Measurements from ENCODE around the gene RHEBL1. TPM values are rescaled to one million over a fixed set of nuclear protein-coding genes. Genes with fewer than 3 reads are reported as not detected.

RHEBL1 gene
- total RNA-seq, 2 donors from 2014 or later = 20.6 to 28.3 TPM

DNA sequence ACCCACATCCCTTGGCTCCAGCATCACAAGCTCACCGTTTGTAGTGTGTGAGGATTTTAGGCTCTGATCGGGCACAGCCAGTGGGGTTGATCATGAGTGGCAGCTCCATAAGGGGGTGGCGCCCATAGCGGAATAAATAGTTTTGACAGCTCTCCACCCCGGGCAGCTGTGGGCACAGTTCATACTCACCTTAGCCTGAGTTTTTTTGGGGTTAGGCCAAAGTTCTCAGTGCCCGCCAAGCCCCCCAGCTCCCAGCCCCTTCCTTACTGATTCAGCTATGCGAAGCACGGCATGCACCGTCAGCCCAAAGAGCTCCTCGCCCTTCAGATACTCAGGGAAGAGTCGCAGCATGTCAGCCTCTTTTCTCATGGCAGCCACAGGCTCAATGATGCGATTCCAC is 45.2 kb downstream of the RHEBL1 start:
- Mint-ChIP-seq H3K27me3 (ENCODE audit: low read depth) (no peaks in the 10 kb centered on the region), H3K9me3 (no peaks in the 10 kb centered on the region), H3K27ac (peak overlapping the region; percentile 56), H3K4me1 (ENCODE audit: low read depth) (peaks cover 6% of the 10 kb centered on the region), H3K4me3 (no peak overlapping the region), H3K36me3 (ENCODE audit: insufficient read depth in 2 of 2) (peaks cover 4 to 11% of the 10 kb centered on the region in 2 donors)
- ATAC-seq (replicated peaks in 1 of 2) = no peak
- no peak for DNase-seq

DNA sequence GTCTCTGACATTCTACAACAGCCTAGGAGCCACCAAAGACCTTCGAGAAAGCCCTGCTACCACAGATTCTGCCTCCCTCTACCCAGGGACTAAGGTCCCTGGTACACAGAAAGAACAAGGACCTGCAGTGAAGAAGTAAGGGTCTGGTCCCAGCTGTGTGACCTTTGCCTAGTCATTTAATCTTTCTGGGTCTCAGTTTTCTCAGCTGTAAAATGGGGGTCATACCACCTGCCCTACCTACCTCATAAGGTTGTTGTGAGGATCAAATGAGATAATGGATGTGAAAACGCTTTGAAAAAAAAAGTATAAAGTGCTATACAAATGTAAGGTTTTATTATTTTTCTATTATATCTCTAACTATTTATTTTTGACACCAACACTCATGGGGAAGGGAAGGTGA is 46.0 kb downstream of the RHEBL1 start:
- H3K36me3 Mint-ChIP-seq (ENCODE audit: insufficient read depth in 2 of 2) = peaks cover 4 to 11% of the 10 kb centered on the region in 2 donors
- H3K4me3 Mint-ChIP-seq = no peak overlapping the region
- no peaks in the 10 kb centered on the region for H3K27me3 Mint-ChIP-seq (ENCODE audit: low read depth)
- no peak overlapping the region for H3K27ac Mint-ChIP-seq
- peaks cover 13% of the 10 kb centered on the region for H3K4me1 Mint-ChIP-seq (ENCODE audit: low read depth)
- H3K9me3 Mint-ChIP-seq = no peaks in the 10 kb centered on the region
- DNase-seq (no peak), ATAC-seq (replicated peaks in 1 of 2) (no peak)

DNA sequence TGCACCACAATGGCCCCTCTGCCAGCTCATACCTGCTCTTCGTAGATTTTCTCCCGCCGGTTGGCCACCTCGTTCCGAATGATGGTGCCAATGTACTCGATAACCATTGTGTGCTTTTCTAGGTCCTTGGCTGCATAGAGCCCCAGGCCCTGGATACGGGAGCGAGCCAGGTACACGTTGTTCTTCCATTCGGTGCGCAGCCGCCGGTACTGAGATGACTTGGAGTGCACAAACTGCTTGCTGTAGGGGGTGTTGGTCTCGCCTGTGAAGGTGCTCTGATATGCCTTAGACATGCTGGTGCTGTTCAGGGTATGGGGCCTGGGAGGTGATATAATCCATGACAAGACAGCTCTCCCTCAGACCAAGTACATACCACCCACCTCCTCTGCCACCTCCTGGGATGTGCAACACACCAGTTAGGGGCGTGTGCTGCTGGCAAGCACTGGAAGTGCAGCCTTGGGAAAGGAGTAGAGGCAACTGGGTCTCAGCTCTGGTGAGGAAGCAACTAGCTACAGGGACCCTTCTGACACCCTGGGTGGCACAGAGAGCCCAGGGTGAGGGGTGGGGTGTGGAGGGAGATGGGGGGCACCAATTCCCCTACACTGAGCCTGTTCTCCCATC is 47.1 kb downstream of the RHEBL1 start:
- peaks cover 3 to 5% of the 10 kb centered on the region in 2 donors for H3K36me3 Mint-ChIP-seq (ENCODE audit: insufficient read depth in 2 of 2)
- ATAC-seq (replicated peaks in 1 of 2) = no peak
- H3K27ac Mint-ChIP-seq = no peak overlapping the region

DNA sequence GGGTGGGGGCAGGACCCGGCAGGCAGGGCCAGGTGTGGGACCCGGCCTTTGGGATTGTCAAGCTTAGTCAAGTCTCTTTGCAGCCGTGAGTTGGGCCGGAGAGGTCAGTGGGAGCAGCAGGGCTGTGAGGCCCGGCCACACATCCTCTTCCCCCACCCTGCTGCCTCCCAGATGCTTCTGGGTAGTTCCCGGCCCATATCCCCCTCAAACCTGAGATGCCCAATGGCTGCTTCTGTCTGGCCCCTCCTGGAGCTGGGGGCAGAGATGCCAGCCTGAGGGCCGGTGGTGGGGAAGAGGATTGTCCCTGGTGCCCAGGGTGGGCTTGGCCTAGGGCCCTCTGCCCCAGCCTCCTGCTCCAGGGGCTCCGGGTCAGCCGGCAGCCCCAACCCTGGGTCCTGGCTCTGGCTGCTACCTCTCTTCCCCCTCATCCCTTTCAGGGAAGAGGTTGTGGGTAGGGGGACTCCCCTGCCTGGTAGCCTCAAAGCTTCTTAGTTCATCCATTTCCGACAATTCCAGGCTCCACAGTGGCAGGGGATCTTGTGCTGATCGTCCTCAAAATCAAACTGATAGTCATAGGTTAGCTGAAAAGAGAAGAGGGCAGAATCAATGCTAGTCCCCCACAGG is 48.4 kb downstream of the RHEBL1 start:
- no peak overlapping the region for H3K27ac Mint-ChIP-seq
- no peak for ATAC-seq (replicated peaks in 1 of 2)
- no peaks in the 10 kb centered on the region for H3K27me3 Mint-ChIP-seq (ENCODE audit: low read depth)
- peaks cover 31% of the 10 kb centered on the region for H3K4me1 Mint-ChIP-seq (ENCODE audit: low read depth)
- DNase-seq = no peak
- no peaks in the 10 kb centered on the region for H3K9me3 Mint-ChIP-seq
- H3K4me3 Mint-ChIP-seq = no peak overlapping the region
- peaks cover 6 to 10% of the 10 kb centered on the region in 2 donors for H3K36me3 Mint-ChIP-seq (ENCODE audit: insufficient read depth in 2 of 2)

More for the DNA sequence above, 47.1 kb downstream of the RHEBL1 start:
- no peak for DNase-seq
- no peak overlapping the region for H3K4me3 Mint-ChIP-seq
- no peaks in the 10 kb centered on the region for H3K27me3 Mint-ChIP-seq (ENCODE audit: low read depth)
- H3K9me3 Mint-ChIP-seq = no peaks in the 10 kb centered on the region
- peaks cover 19% of the 10 kb centered on the region for H3K4me1 Mint-ChIP-seq (ENCODE audit: low read depth)

DNA sequence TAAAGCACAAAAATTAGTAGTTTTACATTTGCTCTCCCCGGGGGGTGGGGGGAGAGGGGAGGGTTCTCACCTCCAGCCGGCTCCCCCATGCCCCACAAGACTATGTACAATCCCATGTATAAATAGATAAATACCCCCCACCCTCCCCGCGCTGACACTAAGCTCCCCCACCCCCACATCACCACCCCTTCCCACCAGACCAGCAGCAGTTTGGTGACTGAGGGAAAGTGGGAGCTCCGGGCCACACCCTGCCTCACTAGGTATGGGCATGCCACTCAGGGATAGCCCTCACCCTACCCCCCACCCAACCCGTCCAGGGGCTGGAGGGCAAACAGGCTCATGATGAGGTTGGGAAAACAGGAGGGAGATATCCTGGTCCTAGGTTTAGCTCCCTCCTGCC is 49.3 kb downstream of the RHEBL1 start:
- DNase-seq (no peak), ATAC-seq (replicated peaks in 1 of 2) (no peak)
- Mint-ChIP-seq H3K4me1 (ENCODE audit: low read depth) (peaks cover 41% of the 10 kb centered on the region), H3K9me3 (no peaks in the 10 kb centered on the region), H3K27me3 (ENCODE audit: low read depth) (no peaks in the 10 kb centered on the region), H3K4me3 (no peak overlapping the region), H3K27ac (no peak overlapping the region), H3K36me3 (ENCODE audit: insufficient read depth in 2 of 2) (peaks cover 6 to 14% of the 10 kb centered on the region in 2 donors)

DNA sequence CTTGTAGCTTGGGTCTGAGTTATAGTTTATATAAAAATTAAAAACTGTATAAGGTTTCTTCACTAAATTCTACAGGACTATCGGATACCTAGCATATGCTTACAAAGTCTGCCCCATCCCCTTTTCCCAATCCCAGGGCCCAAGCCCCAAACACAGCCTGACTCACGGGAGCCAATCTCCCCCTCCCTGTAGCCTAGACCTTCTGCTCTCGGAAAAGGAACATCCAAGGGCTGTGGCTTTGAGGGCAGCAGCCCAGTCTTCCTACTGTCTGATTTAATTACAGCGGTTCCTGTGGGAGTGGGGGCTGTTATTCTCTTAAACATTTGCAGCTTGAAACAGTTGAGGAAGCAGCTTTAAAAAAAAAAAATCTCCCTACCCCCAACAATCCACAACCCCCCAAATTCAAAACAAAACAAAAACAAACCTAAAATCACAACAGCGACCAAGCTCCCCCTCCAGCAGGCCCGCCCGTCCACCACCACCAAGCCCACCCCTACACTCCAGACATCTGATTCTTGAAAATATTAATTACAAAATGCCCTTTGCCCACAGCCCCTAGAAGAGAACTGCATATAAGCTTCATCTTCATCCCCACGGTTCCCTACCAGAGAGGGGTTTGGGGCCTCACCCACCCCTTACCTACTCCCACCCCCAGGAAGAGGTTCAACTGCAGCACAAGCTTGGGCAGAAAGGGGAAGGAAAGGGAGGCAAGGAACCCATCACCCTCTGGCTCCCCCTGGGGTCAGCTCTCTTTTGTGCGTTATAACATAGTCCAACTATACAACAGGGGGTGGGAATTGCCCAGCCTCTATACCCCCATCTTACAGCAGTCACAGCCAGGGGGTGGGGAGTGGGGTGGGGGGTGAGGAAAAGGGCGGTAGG is 50.1 kb downstream of the RHEBL1 start:
- H3K4me3 Mint-ChIP-seq = peak overlapping the region; percentile 56 to 93
- H3K4me1 Mint-ChIP-seq (ENCODE audit: low read depth) = peaks cover 46% of the 10 kb centered on the region
- H3K27ac Mint-ChIP-seq = peak overlapping the region; percentile 87
- no peaks in the 10 kb centered on the region for H3K27me3 Mint-ChIP-seq (ENCODE audit: low read depth)
- peaks cover 6 to 12% of the 10 kb centered on the region in 2 donors for H3K36me3 Mint-ChIP-seq (ENCODE audit: insufficient read depth in 2 of 2)
- H3K9me3 Mint-ChIP-seq = no peaks in the 10 kb centered on the region
- no peak for ATAC-seq (replicated peaks in 1 of 2)
- DNase-seq = peak; percentile 55 to 63

DNA sequence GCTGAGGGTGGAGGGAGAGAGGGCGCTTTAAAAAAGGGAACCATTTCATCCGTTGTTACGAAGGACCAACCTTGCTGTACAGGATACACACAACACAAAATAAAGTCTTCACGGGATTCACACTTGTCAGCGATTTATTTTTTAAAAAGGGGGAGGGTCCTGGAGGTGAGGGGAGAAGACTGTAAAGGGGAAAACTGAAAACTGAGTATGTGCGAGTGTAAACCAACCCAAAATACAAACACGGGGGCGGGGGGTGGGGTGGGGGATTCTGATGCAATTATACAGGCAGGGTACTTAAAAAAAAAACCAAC is 50.7 kb downstream of the RHEBL1 start:
- Mint-ChIP-seq H3K9me3 (no peaks in the 10 kb centered on the region), H3K4me3 (peak overlapping the region; percentile 93 to 95), H3K27me3 (ENCODE audit: low read depth) (no peaks in the 10 kb centered on the region), H3K27ac (peak overlapping the region; percentile 75), H3K4me1 (ENCODE audit: low read depth) (peaks cover 46% of the 10 kb centered on the region), H3K36me3 (ENCODE audit: insufficient read depth in 2 of 2) (peaks cover 6 to 12% of the 10 kb centered on the region in 2 donors)
- DNase-seq = no peak
- ATAC-seq (replicated peaks in 1 of 2) = peak; percentile 26 to 30

DNA sequence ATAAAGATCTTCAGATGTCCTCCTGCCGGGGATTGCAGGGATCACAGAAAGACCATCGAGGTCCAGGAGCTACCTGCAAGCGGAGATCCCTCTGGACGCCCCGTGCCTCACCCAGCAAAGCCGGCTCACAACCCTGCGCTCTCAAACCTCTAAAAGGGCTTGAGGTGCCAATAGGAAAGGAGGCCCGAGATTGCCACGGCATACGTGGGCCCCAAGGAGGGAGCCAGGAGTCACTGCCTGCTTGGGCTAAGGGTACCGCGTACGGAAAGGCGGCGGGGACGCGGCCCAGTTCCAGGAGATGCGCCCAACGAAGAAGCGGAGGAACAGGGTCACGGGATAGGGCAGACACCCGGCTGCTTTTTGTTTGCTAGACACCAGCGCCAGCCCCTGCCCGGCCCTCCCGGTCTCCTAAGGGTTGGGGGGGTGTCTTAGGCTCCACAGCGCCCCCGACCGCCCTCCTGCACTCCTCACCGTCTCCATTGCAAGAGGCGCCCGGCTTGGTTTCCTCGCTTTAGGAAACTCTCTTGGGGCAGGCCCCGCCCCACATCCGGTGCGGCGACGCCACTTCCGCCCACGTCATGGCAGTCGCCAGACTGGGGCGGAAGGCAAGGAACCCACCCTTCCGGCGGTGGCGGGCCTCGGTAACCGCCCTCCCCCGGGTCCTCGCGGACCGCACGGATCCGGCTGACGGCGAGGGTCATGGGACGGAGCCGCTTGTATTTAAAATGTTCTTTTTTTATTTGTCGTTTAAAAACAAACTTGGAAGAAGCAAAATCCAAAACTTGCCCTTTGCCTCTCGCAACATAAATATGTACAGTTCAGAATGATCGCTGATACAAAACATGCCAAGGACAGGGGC is 51.3 kb downstream of the RHEBL1 start, which contains the start of gene PRKAG1:
PRKAG1 (minus strand) TSS at position 516 of the 859 bp plus-strand sequence; CDS start at position 480, 36 bp downstream.
- no peaks in the 10 kb centered on the region for H3K9me3 Mint-ChIP-seq
- H3K36me3 Mint-ChIP-seq (ENCODE audit: insufficient read depth in 2 of 2) = peaks cover 6 to 12% of the 10 kb centered on the region in 2 donors
- peaks cover 46% of the 10 kb centered on the region for H3K4me1 Mint-ChIP-seq (ENCODE audit: low read depth)
- peak within 1 kb of the TSS; percentile 93 to 95 for H3K4me3 Mint-ChIP-seq
- H3K27ac Mint-ChIP-seq = peak within 1 kb of the TSS; percentile 87
- H3K27me3 Mint-ChIP-seq (ENCODE audit: low read depth) = no peaks in the 10 kb centered on the region
- peak; percentile 97 for DNase-seq
- ATAC-seq (replicated peaks in 1 of 2) = peak; percentile 92

DNA sequence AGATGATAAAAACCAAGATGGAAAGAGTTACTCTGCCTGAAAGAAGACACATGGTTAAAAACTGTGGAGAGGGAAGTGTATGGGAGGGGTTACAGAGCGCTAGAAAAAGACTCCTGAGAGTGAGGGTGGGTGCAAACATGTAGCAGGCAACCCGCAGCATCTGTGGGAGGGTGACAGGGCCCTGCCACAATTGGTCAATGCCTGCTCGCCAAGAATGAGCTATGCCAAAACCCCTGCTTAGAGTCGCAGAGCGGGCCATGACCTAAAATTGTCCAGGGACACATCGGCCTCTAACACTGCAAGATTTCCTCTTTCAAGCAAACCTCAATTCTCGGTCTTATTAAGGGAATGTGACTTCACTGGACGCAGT is 51.9 kb downstream of the RHEBL1 start:
- H3K36me3 Mint-ChIP-seq (ENCODE audit: insufficient read depth in 2 of 2) = peaks cover 6 to 12% of the 10 kb centered on the region in 2 donors
- H3K4me3 Mint-ChIP-seq = peak overlapping the region; percentile 93 to 95
- H3K4me1 Mint-ChIP-seq (ENCODE audit: low read depth) = peaks cover 46% of the 10 kb centered on the region
- H3K9me3 Mint-ChIP-seq = no peaks in the 10 kb centered on the region
- H3K27me3 Mint-ChIP-seq (ENCODE audit: low read depth) = no peaks in the 10 kb centered on the region
- peak overlapping the region; percentile 75 for H3K27ac Mint-ChIP-seq
- peak; percentile 52 to 54 for DNase-seq
- peak; percentile 21 to 33 for ATAC-seq (replicated peaks in 1 of 2)

DNA sequence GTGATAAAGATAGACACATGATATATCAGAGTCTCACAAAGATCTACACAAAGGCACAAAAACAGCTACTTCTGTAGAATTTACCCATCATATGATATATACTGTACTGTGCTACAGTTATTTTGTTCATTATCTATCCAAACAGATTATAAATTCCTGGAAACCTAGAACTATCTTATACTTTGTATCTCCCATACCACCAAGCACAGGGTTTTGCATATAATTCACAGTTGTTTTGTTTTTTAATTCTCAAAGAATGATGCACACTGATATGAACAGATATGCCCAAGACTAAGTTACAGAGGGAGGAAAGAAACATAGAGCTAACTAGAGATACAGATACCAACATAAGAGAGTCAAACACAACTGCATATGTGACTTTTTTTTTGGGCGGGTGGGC is 54.6 kb downstream of the RHEBL1 start:
- H3K27me3 Mint-ChIP-seq (ENCODE audit: low read depth) = no peaks in the 10 kb centered on the region
- ATAC-seq (replicated peaks in 1 of 2) (no peak), DNase-seq (no peak)
- H3K27ac Mint-ChIP-seq = no peak overlapping the region
- no peak overlapping the region for H3K4me3 Mint-ChIP-seq
- H3K9me3 Mint-ChIP-seq = no peaks in the 10 kb centered on the region
- peaks cover 8 to 23% of the 10 kb centered on the region in 2 donors for H3K36me3 Mint-ChIP-seq (ENCODE audit: insufficient read depth in 2 of 2)
- H3K4me1 Mint-ChIP-seq (ENCODE audit: low read depth) = peaks cover 46% of the 10 kb centered on the region
